Embryonic facial prominence (tissue), 1 donor: ENCODE measurements around the gene SEC31B.

Experiments used
- DNase-seq: peaks from one replicate; pipeline ENCODE4 v3.0.0-alpha.2; 2016; ENCODE audit errors: extremely low spot score

The SEC31B gene, protein sequence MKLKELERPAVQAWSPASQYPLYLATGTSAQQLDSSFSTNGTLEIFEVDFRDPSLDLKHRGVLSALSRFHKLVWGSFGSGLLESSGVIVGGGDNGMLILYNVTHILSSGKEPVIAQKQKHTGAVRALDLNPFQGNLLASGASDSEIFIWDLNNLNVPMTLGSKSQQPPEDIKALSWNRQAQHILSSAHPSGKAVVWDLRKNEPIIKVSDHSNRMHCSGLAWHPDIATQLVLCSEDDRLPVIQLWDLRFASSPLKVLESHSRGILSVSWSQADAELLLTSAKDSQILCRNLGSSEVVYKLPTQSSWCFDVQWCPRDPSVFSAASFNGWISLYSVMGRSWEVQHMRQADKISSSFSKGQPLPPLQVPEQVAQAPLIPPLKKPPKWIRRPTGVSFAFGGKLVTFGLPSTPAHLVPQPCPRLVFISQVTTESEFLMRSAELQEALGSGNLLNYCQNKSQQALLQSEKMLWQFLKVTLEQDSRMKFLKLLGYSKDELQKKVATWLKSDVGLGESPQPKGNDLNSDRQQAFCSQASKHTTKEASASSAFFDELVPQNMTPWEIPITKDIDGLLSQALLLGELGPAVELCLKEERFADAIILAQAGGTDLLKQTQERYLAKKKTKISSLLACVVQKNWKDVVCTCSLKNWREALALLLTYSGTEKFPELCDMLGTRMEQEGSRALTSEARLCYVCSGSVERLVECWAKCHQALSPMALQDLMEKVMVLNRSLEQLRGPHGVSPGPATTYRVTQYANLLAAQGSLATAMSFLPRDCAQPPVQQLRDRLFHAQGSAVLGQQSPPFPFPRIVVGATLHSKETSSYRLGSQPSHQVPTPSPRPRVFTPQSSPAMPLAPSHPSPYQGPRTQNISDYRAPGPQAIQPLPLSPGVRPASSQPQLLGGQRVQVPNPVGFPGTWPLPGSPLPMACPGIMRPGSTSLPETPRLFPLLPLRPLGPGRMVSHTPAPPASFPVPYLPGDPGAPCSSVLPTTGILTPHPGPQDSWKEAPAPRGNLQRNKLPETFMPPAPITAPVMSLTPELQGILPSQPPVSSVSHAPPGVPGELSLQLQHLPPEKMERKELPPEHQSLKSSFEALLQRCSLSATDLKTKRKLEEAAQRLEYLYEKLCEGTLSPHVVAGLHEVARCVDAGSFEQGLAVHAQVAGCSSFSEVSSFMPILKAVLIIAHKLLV

DNA sequence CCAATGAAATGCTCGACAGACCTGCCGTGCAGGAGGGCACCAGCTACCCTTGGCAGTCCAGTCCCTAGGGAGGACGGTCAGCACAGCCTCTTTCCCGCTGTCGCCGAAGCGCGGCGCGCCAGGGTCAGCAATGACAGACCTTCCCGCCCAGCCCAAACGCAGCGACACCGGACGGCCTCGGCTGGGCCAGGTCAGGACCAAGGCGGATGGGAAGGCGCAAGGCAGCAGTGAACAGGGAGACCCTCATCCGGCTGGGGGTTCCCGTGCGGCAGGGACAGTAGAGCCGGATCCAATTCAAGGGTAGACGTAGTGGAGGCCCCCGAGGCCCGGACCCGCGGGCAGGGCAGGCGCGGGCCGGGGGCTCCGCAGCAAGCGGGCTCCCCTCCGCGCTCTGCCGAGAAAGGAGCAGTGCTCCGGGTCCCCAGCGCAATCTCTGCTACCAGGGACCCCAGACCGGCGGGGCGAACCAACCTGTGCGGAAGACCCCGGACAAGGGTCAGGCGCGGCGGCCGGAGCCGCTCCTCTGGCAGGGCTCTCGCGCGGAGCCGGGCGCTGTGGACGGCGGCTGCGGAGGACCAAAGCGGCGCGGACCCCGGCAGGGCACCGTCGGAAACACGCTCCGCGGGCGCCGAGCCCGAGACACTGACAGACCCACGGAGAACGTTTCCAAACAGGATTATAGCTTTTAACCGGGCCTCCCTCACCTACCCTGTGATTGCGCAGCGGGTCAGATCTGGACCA lies at the start of gene SEC31B:
Gene SEC31B, minus strand, starts transcription at position 551 of the 741 bp plus-strand sequence. CDS start 2,909 bp downstream, outside the sequence.
- no peak for DNase-seq

- DNase-seq, result no peak
These were observed 49.3 kb upstream of the SEC31B start for GRCh38 chr10:100568912-100569311.

DNA sequence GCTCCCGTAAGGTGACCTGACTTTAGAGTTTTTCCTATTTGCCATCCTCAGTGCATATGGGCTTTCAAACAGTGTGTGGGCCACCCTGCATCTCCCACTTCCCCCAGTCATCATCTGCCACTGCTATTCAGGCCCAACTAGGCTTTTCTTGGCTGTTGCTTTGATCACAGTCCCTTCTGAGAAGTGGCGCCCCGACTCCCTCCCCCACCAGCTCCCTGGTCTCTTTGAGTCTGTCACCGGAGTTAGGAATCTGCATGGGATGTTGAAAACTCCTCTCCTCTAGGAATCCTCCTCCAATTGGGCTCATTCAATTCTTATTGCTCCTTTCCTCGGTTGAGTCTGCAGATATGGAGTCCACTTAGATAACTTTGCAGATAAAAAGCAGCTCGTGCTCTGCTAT lies 48.2 kb upstream of the SEC31B start:
- DNase-seq, result no peak

DNA sequence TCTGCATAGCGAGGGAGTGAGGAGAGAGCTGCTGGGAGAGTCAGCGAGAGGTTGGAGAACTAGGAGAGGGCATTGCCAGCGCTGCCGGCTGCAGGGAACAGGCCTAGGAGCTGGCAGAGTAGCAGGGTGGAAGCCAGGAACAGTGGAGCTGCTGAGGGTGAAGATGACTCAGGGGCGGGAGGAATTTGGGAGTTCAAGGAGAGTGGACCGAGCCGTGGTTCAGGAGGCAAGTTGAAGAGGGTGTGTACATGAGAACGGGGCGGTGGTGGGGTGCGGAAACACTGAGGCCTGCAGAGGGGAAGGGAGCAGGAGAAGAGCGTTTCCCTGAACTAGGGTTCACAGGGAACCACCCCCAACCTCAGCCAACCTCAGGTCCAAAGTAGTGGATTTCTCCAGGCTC lies 47.6 kb upstream of the SEC31B start:
- DNase-seq, result no peak

DNA sequence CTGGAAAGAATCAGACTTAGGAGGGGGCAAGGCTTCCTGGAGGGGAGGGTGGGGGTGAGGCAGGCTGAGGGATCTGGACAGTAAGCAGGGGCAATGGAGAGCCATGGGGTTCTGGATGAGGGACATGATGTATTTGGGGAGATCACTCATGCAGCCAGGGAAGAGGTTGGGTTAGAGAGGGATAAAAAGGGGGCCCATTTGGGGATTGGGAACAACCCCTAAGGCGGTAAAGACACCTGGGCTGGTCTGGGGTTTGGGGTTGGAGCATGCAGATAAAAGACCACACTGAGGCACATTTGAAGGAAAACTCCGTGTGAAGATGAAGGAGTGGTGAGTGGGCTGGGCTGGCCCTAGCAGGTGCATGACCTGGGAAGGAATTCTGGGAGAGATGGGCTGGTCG lies 46.9 kb upstream of the SEC31B start:
- no peak for DNase-seq

DNA sequence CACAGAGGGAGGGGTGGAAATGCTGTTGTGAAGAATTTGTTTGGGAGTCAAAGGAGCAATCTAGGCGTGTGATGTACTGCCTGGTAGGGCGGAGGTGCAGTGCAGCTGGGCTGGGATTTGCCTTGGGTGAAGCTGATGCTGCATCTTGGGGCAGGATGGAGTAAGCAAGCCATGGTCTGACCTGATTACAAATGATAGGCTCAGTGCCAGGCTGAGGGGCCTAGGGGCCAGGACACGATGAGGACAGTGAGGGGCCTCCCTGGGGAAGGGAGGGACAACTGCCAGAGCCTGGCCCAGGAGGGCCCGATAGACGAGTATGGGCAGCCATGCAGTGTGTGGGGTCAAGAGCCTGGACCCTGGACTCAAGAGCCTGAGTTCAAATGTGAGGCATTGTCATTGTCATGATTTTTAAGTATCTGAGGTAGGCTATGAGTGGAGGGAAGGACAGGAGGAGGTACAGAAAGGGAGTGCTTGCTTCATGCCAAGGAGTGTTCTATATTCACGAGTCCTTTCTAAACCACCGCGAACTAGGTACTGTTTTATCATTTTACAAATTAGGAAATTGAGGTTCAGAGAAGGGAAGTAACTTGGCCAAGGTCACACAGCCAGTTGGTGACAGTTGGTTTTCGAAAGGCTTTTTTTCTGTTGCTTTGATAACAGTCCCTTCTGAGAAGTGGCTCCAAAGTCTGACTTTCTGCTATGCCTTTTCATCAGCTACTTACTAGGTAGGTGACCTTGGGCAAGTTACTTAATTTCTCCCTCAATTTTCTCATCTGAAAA lies 45.7 kb upstream of the SEC31B start:
- no peak for DNase-seq

- DNase-seq, result peak; percentile 43
These were observed 42.5 kb upstream of the SEC31B start for GRCh38 chr10:100562008-100562672.

DNA sequence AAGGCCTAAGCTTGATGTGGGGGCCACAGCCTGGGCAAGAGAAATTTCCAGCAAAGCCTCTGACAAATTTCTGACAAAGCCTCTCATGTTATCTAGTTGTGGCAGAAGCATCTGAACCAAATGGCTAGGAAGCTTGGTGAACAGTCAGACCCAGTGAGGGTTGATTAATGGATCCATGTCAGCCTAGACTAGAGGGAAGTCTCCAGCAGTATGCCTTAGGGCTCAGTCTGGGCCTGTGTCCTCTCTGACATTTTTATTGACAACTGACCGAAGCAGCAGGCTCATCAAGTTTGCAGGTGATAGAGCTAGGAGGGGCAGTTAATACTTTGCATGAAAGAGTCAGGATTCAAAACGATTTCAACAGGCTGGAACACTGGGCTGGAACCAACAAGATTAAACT lies 41.3 kb upstream of the SEC31B start:
- no peak for DNase-seq

GRCh38 chr10:100560248-100560647 lies 40.6 kb upstream of the SEC31B start:
- no peak for DNase-seq

DNA sequence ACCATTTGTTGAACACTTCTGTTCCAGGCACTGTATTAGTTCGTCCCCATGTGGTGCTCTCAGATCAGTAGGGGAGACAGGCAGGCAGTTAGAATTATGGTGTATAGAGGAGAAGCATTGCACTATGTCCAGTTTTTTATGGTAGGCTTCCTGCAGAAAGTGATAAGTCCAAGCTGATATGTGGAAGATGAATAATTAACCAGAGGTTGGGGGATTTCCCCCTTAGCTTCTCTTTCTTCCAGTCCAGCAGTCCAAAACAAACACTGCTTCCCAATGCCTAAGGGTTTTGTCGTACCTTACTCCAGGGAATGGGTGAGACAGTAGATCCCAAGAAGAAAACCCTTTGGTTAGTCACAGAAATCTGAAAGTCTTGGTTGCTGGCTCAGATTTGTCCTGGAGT lies 35.2 kb upstream of the SEC31B start:
- no peak for DNase-seq

GRCh38 chr10:100553929-100554328 lies 34.3 kb upstream of the SEC31B start:
- no peak for DNase-seq

DNA sequence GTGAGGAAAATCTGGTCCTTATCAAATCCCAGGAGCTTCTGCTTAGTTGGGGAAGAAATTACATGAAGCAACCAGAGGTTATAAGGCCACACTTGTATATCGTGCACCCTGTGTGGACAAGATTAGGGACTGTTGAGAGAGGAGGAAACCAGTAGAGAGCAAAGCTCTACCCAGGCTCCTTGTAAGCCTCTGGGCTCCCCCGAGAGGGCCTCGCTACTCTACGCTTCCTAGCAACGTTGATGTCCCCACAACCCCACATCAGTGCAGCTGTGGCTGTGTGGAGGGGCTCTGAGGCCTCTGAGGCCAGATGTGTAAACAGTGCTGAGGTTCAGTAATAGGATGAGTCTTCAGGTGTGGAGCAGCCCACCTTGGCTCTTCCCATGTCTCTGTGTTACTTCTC lies 32.1 kb upstream of the SEC31B start:
- no peak for DNase-seq

DNA sequence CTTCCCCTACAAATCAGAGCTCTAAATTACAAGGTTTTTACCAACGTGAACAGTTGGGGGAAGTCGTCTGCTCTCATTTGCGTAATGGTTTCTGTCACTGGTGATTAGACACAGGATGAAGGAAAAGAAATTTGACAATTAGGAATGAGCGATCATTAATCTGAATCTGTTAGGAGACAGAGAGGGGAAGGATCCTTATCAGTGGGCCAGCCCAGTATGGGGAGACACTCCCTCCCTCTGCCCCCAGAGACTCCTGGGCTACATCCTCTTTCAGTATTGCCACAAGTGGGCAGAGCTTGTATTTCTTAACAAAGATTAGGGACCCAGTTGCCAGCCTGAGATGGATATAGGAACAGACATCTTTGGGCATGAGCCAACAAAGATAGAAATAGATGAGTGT lies 31.5 kb upstream of the SEC31B start:
- DNase-seq, result no peak

- no peak for DNase-seq
These were observed 25.3 kb upstream of the SEC31B start for GRCh38 chr10:100544950-100545349.

DNA sequence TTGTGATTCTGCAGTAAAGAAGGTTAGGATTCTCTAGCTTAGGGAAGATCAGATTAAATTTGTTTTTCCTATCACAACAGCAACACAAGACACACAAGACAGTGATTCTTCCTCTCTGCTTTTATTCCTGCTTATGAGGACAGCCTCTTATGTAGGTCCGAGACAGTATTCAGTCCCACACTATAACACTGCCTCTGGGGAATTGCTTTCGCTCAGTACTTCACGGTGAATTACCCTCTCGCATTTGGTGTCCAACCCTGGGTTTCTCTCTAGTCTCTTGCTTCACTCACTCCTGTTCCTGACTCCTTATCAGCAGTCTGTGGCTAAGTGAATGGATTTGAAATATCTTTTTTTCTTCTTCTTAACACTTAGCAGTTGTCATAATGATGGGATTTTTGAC lies 17.8 kb upstream of the SEC31B start:
- no peak for DNase-seq

- DNase-seq, result peak; percentile 92
These were observed 16.2 kb upstream of the SEC31B start, which contains the start of gene HIF1AN for GRCh38 chr10:100535715-100536353. TSS of gene HIF1AN (plus strand) at chr10:100535943. CDS start at chr10:100535959, 16 bp downstream.

DNA sequence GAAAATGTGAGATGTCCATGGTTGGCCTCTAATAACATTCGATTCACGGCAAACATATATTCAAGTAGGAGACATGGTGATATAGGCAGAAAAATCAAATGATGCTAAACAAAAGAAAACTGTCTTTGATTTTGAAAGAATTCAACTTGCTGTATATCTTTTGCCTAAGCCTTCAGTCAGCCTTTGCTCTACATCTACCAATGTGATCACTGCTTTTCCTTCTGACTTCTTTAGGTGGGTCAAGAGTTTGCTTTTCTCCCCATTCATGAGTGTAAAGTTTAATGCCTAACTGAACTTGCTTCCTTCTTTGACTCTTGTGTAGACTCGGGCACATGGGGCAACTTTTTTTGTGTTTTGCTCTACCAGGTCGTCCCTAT lies 15.7 kb upstream of the SEC31B start:
- no peak for DNase-seq

DNA sequence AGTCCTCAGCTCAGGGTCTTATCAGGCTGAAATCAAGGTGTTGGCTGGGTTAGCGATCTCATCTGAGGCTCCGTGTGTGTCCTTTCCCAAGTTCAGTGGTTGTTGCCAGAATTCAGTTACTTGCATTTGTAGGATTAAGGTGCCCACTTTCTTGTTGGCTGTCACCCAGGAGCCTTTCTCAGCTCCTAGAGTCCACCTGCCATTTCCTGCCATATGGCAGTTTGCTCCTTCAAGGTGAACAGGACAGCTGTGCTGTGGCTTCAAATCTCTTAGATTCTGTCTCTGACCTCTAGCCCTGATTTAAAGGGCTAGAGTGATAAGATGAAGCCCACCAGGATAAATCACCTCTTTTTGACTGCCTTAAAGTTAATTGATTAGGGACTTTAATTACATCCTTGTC lies 15.1 kb upstream of the SEC31B start:
- DNase-seq, result no peak

GRCh38 chr10:100531761-100532160 lies 12.1 kb upstream of the SEC31B start:
- DNase-seq, result no peak
